22Rv1 (cell line): Measurements from ENCODE around the gene JPH3.

Experiments
- CTCF ChIP-seq: fragments of 450-650 bp; IDR thresholded peaks from 2 replicates; pipeline ENCODE4 v1.5.1; 2017; ENCODE audit warnings: mild to moderate bottlenecking
- ZFX ChIP-seq: fragments of 450-650 bp; IDR thresholded peaks from 2 replicates; pipeline ENCODE4 v1.6.1; 2017; ENCODE audit warnings: antibody characterized with exemption, borderline replicate concordance

- TF ChIP-seq CTCF (no peak), ZFX (no peak)
These were observed 50.5 kb downstream of the JPH3 start for GRCh38 chr16:87652799-87653198.
